A549 (cell line): ENCODE results near the gene TXNRD1. TPM values are rescaled to one million over a fixed set of nuclear protein-coding genes. Genes with fewer than 3 reads are reported as not detected.
A peak's percentile ranks its signal among the peaks of the same experiment; 100 is the strongest.

Experiments
- ATAC-seq, 2 experiments: fragments of 200-7000 bp in 1 of 2; fragments of >200 bp in 1 of 2; cut with Nextera tagmentation in 1 of 2; cut with Tn5 transposase in 1 of 2; 3 replicates each; pipeline versions ENCODE4 v1.8.0 to v1.9.1; 2018 to 2020; ENCODE audit warnings: mild to moderate bottlenecking in 1 of 2, moderate library complexity in 1 of 2
- CTCF ChIA-PET: fragments of 300-600 bp; sonication (Branson Sonifier 250); formaldehyde crosslinking; extraction: SDS; loops from one replicate; lab custom pipeline; 2021; ENCODE audit warnings: antibody characterized with exemption, inconsistent platforms; lab: Yijun Ruan, JAX
- POLR2A ChIA-PET: fragments of 350-600 bp; formaldehyde crosslinking; extraction: SDS; loops from one replicate; lab custom pipeline; 2021; ENCODE audit warnings: antibody characterized with exemption, inconsistent platforms; lab: Yijun Ruan, JAX
- DNase-seq, 2 experiments: peaks; one replicate each; pipeline versions ENCODE4 v3.0.0 to v3.0.0-alpha.2; 2011 to 2016; ENCODE audit warnings: low read depth in 1 of 2, low spot score in 1 of 2
- FAIRE-seq: peaks from 2 replicates; lab custom pipeline; 2011; peaks lifted over from hg19 to GRCh38; lab: Jason Lieb, UNC
- H3K27ac ChIP-seq, 2 experiments: fragments of >200 bp; sonication (Bioruptor Twin); formaldehyde crosslinking; 3 replicates each; pipeline ENCODE4 v1.5.1; 2016 to 2017
- H3K4me1 ChIP-seq: fragments of >200 bp; sonication (Bioruptor Twin); formaldehyde crosslinking; 3 replicates; pipeline ENCODE4 v1.6.1; 2016
- H3K4me2 ChIP-seq: fragments of >200 bp; sonication (Bioruptor Twin); formaldehyde crosslinking; 3 replicates; pipeline ENCODE4 v1.6.1; 2016
- H3K4me3 ChIP-seq: fragments of >200 bp; sonication (Bioruptor Twin); formaldehyde crosslinking; 3 replicates; pipeline ENCODE4 v1.5.1; 2016
- H3K9me3 ChIP-seq: fragments of >200 bp; sonication (Bioruptor Twin); formaldehyde crosslinking; 3 replicates; pipeline ENCODE4 v1.6.1; 2016
- BHLHE40 ChIP-seq: IDR thresholded peaks from 2 replicates; pipeline ENCODE4 v1.6.1; 2012; ENCODE audit warnings: low read depth, low read length, inconsistent platforms
- CBX2 ChIP-seq: fragments of 200-600 bp; sonication (generic); IDR thresholded peaks from 2 replicates; pipeline ENCODE4 v1.6.1; 2016; ENCODE audit warnings: low read depth, mild to moderate bottlenecking, borderline replicate concordance
- CBX8 ChIP-seq: fragments of 200-600 bp; sonication (generic); IDR thresholded peaks from 2 replicates; pipeline ENCODE4 v1.6.1; 2016
- EHMT2 ChIP-seq: fragments of 200-600 bp; sonication (generic); IDR thresholded peaks from 2 replicates; pipeline ENCODE4 v1.6.1; 2016; ENCODE audit warnings: antibody characterized with exemption, low read depth, mild to moderate bottlenecking, moderate library complexity
- ELK1 ChIP-seq: fragments of 150-350 bp; IDR thresholded peaks from 2 replicates; pipeline ENCODE4 v1.6.1; 2014; ENCODE audit warnings: low read depth, mild to moderate bottlenecking, low read length
- EP300 ChIP-seq, 2 experiments: fragments of >200 bp; sonication (Bioruptor Twin); formaldehyde crosslinking; IDR thresholded peaks; 2 replicates in 1 of 2; 3 replicates in 1 of 2; pipeline ENCODE4 v1.6.1; 2016 to 2017
- ESRRA ChIP-seq: fragments of 150-350 bp; IDR thresholded peaks from 2 replicates; pipeline ENCODE4 v1.6.1; 2014; ENCODE audit warnings: mild to moderate bottlenecking, low read length, borderline replicate concordance
- FOSB ChIP-seq: fragments of 250-450 bp; sonication (Bioruptor Pico); IDR thresholded peaks from 2 replicates; pipeline ENCODE4 v1.5.0; 2020; ENCODE audit warnings: mild to moderate bottlenecking, moderate library complexity
- FOSL2 ChIP-seq, 2 experiments: fragments of 450-650 bp in 1 of 2; fragments of >200 bp in 1 of 2; sonication (Bioruptor Twin) in 1 of 2; formaldehyde crosslinking; IDR thresholded peaks; 2 replicates each; pipeline versions ENCODE4 v1.5.0 to v1.6.1; 2016 to 2020; ENCODE audit warnings: mild to moderate bottlenecking in 1 of 2, moderate library complexity in 1 of 2
- GATA3 ChIP-seq: IDR thresholded peaks from 2 replicates; pipeline ENCODE4 v1.6.1; 2012; ENCODE audit warnings: borderline replicate concordance
- HDAC2 ChIP-seq: fragments of 200-600 bp; sonication (generic); IDR thresholded peaks from 2 replicates; pipeline ENCODE4 v1.6.1; 2016
- HES2 ChIP-seq: fragments of >200 bp; sonication (Bioruptor Twin); formaldehyde crosslinking; IDR thresholded peaks from 2 replicates; pipeline ENCODE4 v1.6.1; 2016
- HOXA7 ChIP-seq: fragments of 250-450 bp; sonication (Bioruptor Pico); IDR thresholded peaks from 2 replicates; pipeline ENCODE4 v1.5.0; 2020; ENCODE audit warnings: mild to moderate bottlenecking, moderate library complexity
- HOXB13 ChIP-seq: fragments of 250-450 bp; sonication (Bioruptor Pico); IDR thresholded peaks from 2 replicates; pipeline ENCODE4 v1.5.0; 2020; ENCODE audit warnings: low read depth, mild to moderate bottlenecking, moderate library complexity
- HOXB5 ChIP-seq: fragments of 250-450 bp; sonication (Bioruptor Pico); IDR thresholded peaks from 2 replicates; pipeline ENCODE4 v1.5.0; 2020; ENCODE audit warnings: mild to moderate bottlenecking, moderate library complexity
- JUNB ChIP-seq: fragments of >200 bp; sonication (Bioruptor Twin); formaldehyde crosslinking; IDR thresholded peaks from 2 replicates; pipeline ENCODE4 v1.6.1; 2016
- MAFK ChIP-seq: fragments of 450-650 bp; IDR thresholded peaks from 2 replicates; pipeline ENCODE4 v1.6.1; 2014; ENCODE audit not compliant: partially characterized antibody
- MYC ChIP-seq: IDR thresholded peaks from 2 replicates; pipeline ENCODE4 v1.6.1; 2012; ENCODE audit warnings: mild to moderate bottlenecking, inconsistent platforms, low read length, improper control_type of control experiment, borderline replicate concordance
- NPAS2 ChIP-seq: fragments of 250-450 bp; sonication (Bioruptor Pico); IDR thresholded peaks from 2 replicates; pipeline ENCODE4 v1.8.0; 2022; ENCODE audit warnings: mild to moderate bottlenecking, moderate library complexity, borderline replicate concordance
- NR3C1 ChIP-seq: fragments of >200 bp; sonication (Bioruptor Twin); formaldehyde crosslinking; IDR thresholded peaks from 3 replicates; pipeline ENCODE4 v1.6.1; 2017
- PBX3 ChIP-seq: IDR thresholded peaks from 2 replicates; pipeline ENCODE4 v1.6.1; 2012
- RAD21 ChIP-seq, 2 experiments: fragments of >200 bp in 1 of 2; sonication (Bioruptor Twin) in 1 of 2; formaldehyde crosslinking in 1 of 2; IDR thresholded peaks in 1 of 2; conservative IDR thresholded peaks in 1 of 2; 2 replicates in 1 of 2; 3 replicates in 1 of 2; pipeline ENCODE4 v1.6.1; 2012 to 2018; ENCODE audit warnings: inconsistent platforms in 1 of 2
- RARB ChIP-seq: fragments of 250-450 bp; sonication (Bioruptor Pico); IDR thresholded peaks from 2 replicates; pipeline ENCODE4 v1.8.0; 2021; ENCODE audit warnings: mild to moderate bottlenecking, moderate library complexity
- RCOR1 ChIP-seq: fragments of 150-350 bp; IDR thresholded peaks from 2 replicates; pipeline ENCODE4 v1.6.1; 2014; ENCODE audit warnings: antibody characterized with exemption, low read length, low read depth
- REST ChIP-seq: fragments of 200-600 bp; sonication (generic); IDR thresholded peaks from 2 replicates; pipeline ENCODE4 v1.6.1; 2016; ENCODE audit warnings: antibody characterized with exemption, mild to moderate bottlenecking, moderate library complexity
- SREBF2 ChIP-seq: fragments of 450-650 bp; IDR thresholded peaks from 2 replicates; pipeline ENCODE4 v1.6.1; 2014; ENCODE audit warnings: mild to moderate bottlenecking, moderate library complexity
- TFCP2L1 ChIP-seq: fragments of 250-450 bp; sonication (Bioruptor Pico); IDR thresholded peaks from 2 replicates; pipeline ENCODE4 v1.5.0; 2021; ENCODE audit warnings: mild to moderate bottlenecking
- TP53 ChIP-seq: fragments of 250-450 bp; sonication (Bioruptor Pico); IDR thresholded peaks from 2 replicates; pipeline ENCODE4 v1.5.0; 2021; ENCODE audit warnings: mild to moderate bottlenecking, moderate library complexity
- ZC3H11A ChIP-seq: fragments of 450-650 bp; IDR thresholded peaks from 2 replicates; pipeline ENCODE4 v1.6.1; 2014; ENCODE audit warnings: antibody characterized with exemption, mild to moderate bottlenecking
- ZNF302 ChIP-seq: fragments of 250-450 bp; sonication (Bioruptor Pico); IDR thresholded peaks from 2 replicates; pipeline ENCODE4 v1.9.0; 2021; ENCODE audit warnings: inconsistent platforms, mild to moderate bottlenecking, moderate library complexity
- polyA plus RNA-seq, 4 experiments: library from polyadenylated mRNA; depleted of rRNA in 3 of 4; stranded (reverse); fragments of >200 nt; fragmentation: RNase III in 1 of 4; extraction: RNeasy Plus Mini Kit Qiagen cat#74134 plus additional on column Dnase treatment in 1 of 4; gene quantifications; 2 replicates in 3 of 4; 3 replicates in 1 of 4; pipeline ENCODE4 v1.2.3, GENCODE V29; 2011 to 2017
- TF ChIP-seq, protein P1 (sequence below): fragments of 250-450 bp; sonication (Bioruptor Pico); IDR thresholded peaks from 2 replicates; pipeline ENCODE4 v1.5.0; 2021; ENCODE audit warnings: mild to moderate bottlenecking, moderate library complexity, borderline replicate concordance

The TXNRD1 gene
- polyA plus RNA-seq, 2 of the 4 experiments (the other 2 are of a cell fraction) = 899 to 1,230 TPM

GRCh38 chr12:104315326-104316224, 100.0 kb downstream of the TXNRD1 start (continued):
- no peak for TF ChIP-seq REST
- no peak for TF ChIP-seq BHLHE40
- TF ChIP-seq ZNF302 (CRISPR knock-in tag) = no peak
- peak; percentile 29; the same call in 1 of the 2 replicates for TF ChIP-seq RARB (CRISPR knock-in tag)
- TF ChIP-seq NR3C1 = no peak
- peak; percentile 28 for TF ChIP-seq FOSB (CRISPR knock-in tag)
- TF ChIP-seq ZC3H11A = no peak
- TF ChIP-seq GATA3 = no peak
- no peak for TF ChIP-seq HES2
- TF ChIP-seq, protein P1, sequence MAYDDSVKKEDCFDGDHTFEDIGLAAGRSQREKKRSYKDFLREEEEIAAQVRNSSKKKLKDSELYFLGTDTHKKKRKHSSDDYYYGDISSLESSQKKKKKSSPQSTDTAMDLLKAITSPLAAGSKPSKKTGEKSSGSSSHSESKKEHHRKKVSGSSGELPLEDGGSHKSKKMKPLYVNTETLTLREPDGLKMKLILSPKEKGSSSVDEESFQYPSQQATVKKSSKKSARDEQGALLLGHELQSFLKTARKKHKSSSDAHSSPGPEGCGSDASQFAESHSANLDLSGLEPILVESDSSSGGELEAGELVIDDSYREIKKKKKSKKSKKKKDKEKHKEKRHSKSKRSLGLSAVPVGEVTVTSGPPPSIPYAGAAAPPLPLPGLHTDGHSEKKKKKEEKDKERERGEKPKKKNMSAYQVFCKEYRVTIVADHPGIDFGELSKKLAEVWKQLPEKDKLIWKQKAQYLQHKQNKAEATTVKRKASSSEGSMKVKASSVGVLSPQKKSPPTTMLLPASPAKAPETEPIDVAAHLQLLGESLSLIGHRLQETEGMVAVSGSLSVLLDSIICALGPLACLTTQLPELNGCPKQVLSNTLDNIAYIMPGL (CRISPR knock-in tag) = peak; percentile 44; the same call in 1 of the 2 replicates
- TF ChIP-seq RAD21 (conservative IDR thresholded peaks at IDR 0.05 in 1 of 2, IDR thresholded peaks at IDR 0.05 in 1 of 2) = no peak
- no peak for TF ChIP-seq HOXB13 (CRISPR knock-in tag)
- no peak for TF ChIP-seq CBX2
- TF ChIP-seq EP300 (IDR thresholded peaks at IDR 0.05) = no peak
- TF ChIP-seq ESRRA = no peak
- no peak for TF ChIP-seq HDAC2
- no peak for TF ChIP-seq JUNB
- no peak for TF ChIP-seq PBX3
- no peak for TF ChIP-seq CBX8
- TF ChIP-seq MAFK = no peak
- TF ChIP-seq, all 56 proteins: peak for 7

- no peaks in the 10 kb centered on the region for H3K9me3 ChIP-seq
- CTCF ChIA-PET = no interaction called here
- POLR2A ChIA-PET = interaction anchor here (0.7 kb wide), 1 partner anchor 17 kb away, joined by 7 read pairs; no protein-coding TSS in a partner anchor
- DNase-seq (no peak), FAIRE-seq (no peak), ATAC-seq (peak in 1 of 2 experiments; percentile 23; a peak in 3 of 6 replicates)
- peaks cover 100% of the 10 kb centered on the region for H3K4me1 ChIP-seq
- peak overlapping the region in 1 of 2 experiments; percentile 64; a peak in 3 of 6 replicates for H3K27ac ChIP-seq
- no peak overlapping the region for H3K4me3 ChIP-seq
- H3K4me2 ChIP-seq = peak overlapping the region; percentile 97
- peak; percentile 55; the same call in 1 of the 2 replicates for TF ChIP-seq TFCP2L1 (CRISPR knock-in tag)
- no peak for TF ChIP-seq SREBF2
- TF ChIP-seq MAFK = no peak
- TF ChIP-seq EHMT2 = no peak
- no peak for TF ChIP-seq RCOR1
- no peak for TF ChIP-seq HDAC2
- TF ChIP-seq RARB (CRISPR knock-in tag) = no peak; the same call in 1 of the 2 replicates
- TF ChIP-seq FOSL2 (IDR thresholded peaks at IDR 0.05) = no peak
- TF ChIP-seq FOSL2 (CRISPR knock-in tag; IDR thresholded peaks at IDR 0.05) = no peak
- peak; percentile 79 for TF ChIP-seq FOSB (CRISPR knock-in tag)
- no peak for TF ChIP-seq ZC3H11A
- TF ChIP-seq HOXA7 (CRISPR knock-in tag) = peak; percentile 87; the same call in 1 of the 2 replicates
- TF ChIP-seq TP53 (CRISPR knock-in tag) = no peak
- TF ChIP-seq JUNB = no peak
- TF ChIP-seq HOXB5 = 0 out of 2 replicates have a peak, but pooled peaks have one; percentile 15
- no peak for TF ChIP-seq MYC
- TF ChIP-seq ELK1 = no peak
- no peak for TF ChIP-seq NPAS2 (CRISPR knock-in tag)
These were observed 101.4 kb downstream of the TXNRD1 start for GRCh38 chr12:104316936-104317335.
